DOHH2 (cell line): ENCODE results near the gene RAB40C.

Experiments used
- H3F3A ChIP-seq: fragments of 200-600 bp; sonication (generic), shearing (Covaris generic); 2 replicates; pipeline ENCODE4 v1.6.0; 2016; ENCODE audit warnings: antibody characterized with exemption, mild to moderate bottlenecking; ENCODE audit not compliant: control insufficient read depth, insufficient read depth
- H3K27ac ChIP-seq: fragments of 200-600 bp; sonication (generic); 2 replicates; pipeline ENCODE4 v1.5.1; 2014; ENCODE audit warnings: low read depth, mild to moderate bottlenecking, low read length, moderate library complexity
- H3K27me3 ChIP-seq: fragments of 200-600 bp; sonication (generic); 2 replicates; pipeline ENCODE4 v1.6.1; 2014; ENCODE audit warnings: mild to moderate bottlenecking, low read length, mixed read lengths; ENCODE audit not compliant: control insufficient read depth
- H3K36me3 ChIP-seq: fragments of 200-600 bp; sonication (generic); 2 replicates; pipeline ENCODE4 v1.6.1; 2014; ENCODE audit warnings: mild to moderate bottlenecking, low read length, moderate library complexity, mixed read lengths; ENCODE audit not compliant: control insufficient read depth
- H3K4me1 ChIP-seq: fragments of 200-600 bp; sonication (generic); 2 replicates; pipeline ENCODE4 v1.6.1; 2014; ENCODE audit warnings: mild to moderate bottlenecking, low read length, mixed read lengths; ENCODE audit not compliant: control insufficient read depth
- H3K4me2 ChIP-seq: fragments of 200-600 bp; sonication (generic); 2 replicates; pipeline ENCODE4 v1.6.0; 2014; ENCODE audit warnings: mild to moderate bottlenecking, low read length, moderate library complexity
- H3K4me3 ChIP-seq: fragments of 200-600 bp; sonication (generic); 2 replicates; pipeline ENCODE4 v1.5.1; 2014; ENCODE audit warnings: mild to moderate bottlenecking, low read length, mixed read lengths
- H3K79me2 ChIP-seq: fragments of 200-600 bp; sonication (generic); 2 replicates; pipeline ENCODE4 v1.6.1; 2014; ENCODE audit warnings: mild to moderate bottlenecking, low read length, mixed read lengths; ENCODE audit not compliant: control insufficient read depth
- H3K9me2 ChIP-seq: fragments of 200-600 bp; sonication (generic); replicated peaks from 2 replicates; pipeline ENCODE4 v1.6.1; 2014; ENCODE audit warnings: mild to moderate bottlenecking, low read length, mixed read lengths; ENCODE audit not compliant: control insufficient read depth
- H3K9me3 ChIP-seq: fragments of 200-600 bp; sonication (generic); 2 replicates; pipeline ENCODE4 v1.6.1; 2014; ENCODE audit warnings: antibody characterized with exemption, low read length, mixed read lengths; ENCODE audit not compliant: control insufficient read depth, insufficient read depth
- H4K20me1 ChIP-seq: fragments of 200-600 bp; sonication (generic); 2 replicates; pipeline ENCODE4 v1.6.0; 2014; ENCODE audit warnings: low read depth, mild to moderate bottlenecking, antibody characterized with exemption, low read length, moderate library complexity; ENCODE audit not compliant: control insufficient read depth, insufficient read depth
- CTCF ChIP-seq: fragments of 200-600 bp; sonication (generic); IDR thresholded peaks from one replicate; pipeline ENCODE4 v1.5.1; 2014; ENCODE audit warnings: antibody characterized with exemption, mild to moderate bottlenecking, low read depth, low read length; ENCODE audit not compliant: poor library complexity, severe bottlenecking
- EZH2phosphoT487 ChIP-seq: fragments of 200-600 bp; sonication (generic); IDR thresholded peaks from 2 replicates; pipeline ENCODE4 v1.6.1; 2017; ENCODE audit warnings: borderline replicate concordance, mild to moderate bottlenecking, antibody characterized with exemption, low read length, moderate library complexity, mixed read lengths

The RAB40C gene

DNA sequence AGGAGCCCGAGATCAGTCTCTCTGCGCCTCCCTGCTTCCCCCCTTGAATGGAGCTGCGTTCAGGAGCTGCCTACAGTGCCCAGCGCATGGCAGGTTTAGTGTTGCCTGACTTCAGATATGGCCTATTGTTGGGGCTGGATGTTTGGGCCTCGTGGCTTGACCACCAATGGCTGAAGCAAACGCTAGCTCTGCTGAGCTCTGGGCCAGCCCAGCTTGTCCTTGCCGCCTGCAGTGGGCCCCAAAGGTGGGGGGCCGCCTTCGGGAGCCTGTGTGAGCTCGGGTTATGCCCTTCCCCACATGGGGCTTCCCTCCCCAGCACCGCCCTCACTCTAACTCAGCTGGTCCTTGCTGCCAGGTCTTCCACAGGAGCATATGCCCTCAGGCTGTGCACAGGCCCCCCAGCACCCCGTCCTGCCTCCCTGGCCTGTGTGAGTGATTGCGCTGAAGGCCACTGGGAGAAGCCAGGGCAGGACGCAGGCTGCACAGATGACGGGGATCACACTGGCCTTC, 48.2 kb downstream of the RAB40C start:
- H3K4me2 ChIP-seq: peak overlapping the region; percentile 77
- H3K36me3 ChIP-seq: peaks cover 34% of the 10 kb centered on the region
- no peaks in the 10 kb centered on the region for H3K9me2 ChIP-seq
- peaks cover 48% of the 10 kb centered on the region for H3K79me2 ChIP-seq
- H3F3A ChIP-seq: peaks cover 16% of the 10 kb centered on the region
- H3K27ac ChIP-seq: no peak overlapping the region
- no peak overlapping the region for H3K4me3 ChIP-seq
- peaks cover 54% of the 10 kb centered on the region for H3K4me1 ChIP-seq
- no peaks in the 10 kb centered on the region for H3K9me3 ChIP-seq
- no peaks in the 10 kb centered on the region for H4K20me1 ChIP-seq
- TF ChIP-seq EZH2phosphoT487 (no peak), CTCF (no peak)
- no peaks in the 10 kb centered on the region for H3K27me3 ChIP-seq

DNA sequence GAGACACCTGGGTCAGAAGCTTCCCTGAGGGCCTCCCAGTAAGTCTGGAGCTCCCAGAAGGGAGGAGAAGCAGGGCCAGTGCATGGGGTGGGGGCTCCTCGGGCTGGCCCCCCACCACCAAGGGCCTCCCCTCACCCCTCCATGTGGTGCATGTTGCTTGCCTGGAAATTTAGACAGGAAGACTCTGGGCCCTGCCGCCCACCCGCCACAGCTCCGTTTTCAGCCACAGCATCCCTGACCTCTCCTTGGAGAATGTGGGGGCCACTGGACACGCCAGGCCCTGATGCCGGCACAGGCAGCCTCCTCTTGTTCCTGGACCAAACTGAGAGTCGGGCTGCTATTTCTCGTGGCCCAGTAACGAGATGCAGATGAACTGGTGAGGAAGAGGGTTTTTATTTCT, 49.0 kb downstream of the RAB40C start:
- Histone ChIP-seq H3K4me2 (peak overlapping the region; percentile 88), H3K36me3 (peaks cover 30% of the 10 kb centered on the region), H3K27ac (peak overlapping the region; percentile 89), H3K27me3 (no peaks in the 10 kb centered on the region), H3F3A (peaks cover 16% of the 10 kb centered on the region), H4K20me1 (no peaks in the 10 kb centered on the region), H3K9me3 (no peaks in the 10 kb centered on the region), H3K4me3 (peak overlapping the region; percentile 64), H3K9me2 (no peaks in the 10 kb centered on the region), H3K79me2 (peaks cover 55% of the 10 kb centered on the region), H3K4me1 (peaks cover 59% of the 10 kb centered on the region)
- TF ChIP-seq CTCF (no peak), EZH2phosphoT487 (no peak)

DNA sequence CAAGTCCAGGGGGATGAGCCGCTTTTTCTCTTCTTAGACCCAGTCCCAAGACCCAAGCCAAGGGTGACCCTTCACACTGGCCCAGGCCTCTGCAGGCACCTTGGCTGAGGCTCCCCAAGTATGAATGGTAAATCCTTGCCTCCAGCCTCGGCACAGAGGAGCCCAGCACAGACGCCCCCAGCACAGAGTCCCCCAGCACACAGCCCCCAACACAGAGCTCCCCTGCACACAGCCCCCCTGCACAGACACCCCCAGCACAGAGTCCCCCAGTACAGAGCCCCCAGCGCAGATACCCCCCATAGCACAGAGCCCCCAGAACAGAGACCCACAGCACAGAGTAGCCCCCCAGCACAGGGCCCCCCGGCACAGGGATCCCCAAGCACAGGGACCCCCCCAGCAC, 50.7 kb downstream of the RAB40C start:
- Histone ChIP-seq H3K36me3 (peaks cover 18% of the 10 kb centered on the region), H3K27ac (peak overlapping the region; percentile 52; the same call in 1 of the 2 replicates), H3K79me2 (peaks cover 55% of the 10 kb centered on the region), H3K4me3 (peak overlapping the region; percentile 92), H3K27me3 (no peaks in the 10 kb centered on the region), H3K4me2 (peak overlapping the region; percentile 92), H3K9me2 (no peaks in the 10 kb centered on the region), H4K20me1 (no peaks in the 10 kb centered on the region), H3K9me3 (no peaks in the 10 kb centered on the region), H3F3A (peaks cover 16% of the 10 kb centered on the region), H3K4me1 (peaks cover 50% of the 10 kb centered on the region)
- TF ChIP-seq CTCF (no peak), EZH2phosphoT487 (no peak)
